Occipital lobe (tissue), 2 donors: ENCODE data around the gene ITPR1. TPM values are rescaled to one million over a fixed set of nuclear protein-coding genes. Genes with fewer than 3 reads are reported as not detected.
"Not testable (repeated sequence)": the region's sequence is repeated elsewhere in the genome, so short reads cannot be mapped to it uniquely, and the experiment has no call there.

Experiments used
- DNase-seq: peaks from one replicate; lab custom pipeline; 2025; lab: John Stamatoyannopoulos, UW
- total RNA-seq: library from RNA; depleted of rRNA; stranded (reverse); fragments of >200 nt; gene quantifications from one replicate; pipeline ENCODE4 v1.2.3, GENCODE V29; 2014

ITPR1 gene
- total RNA-seq, 1 donor from 2014 or later, result 136 TPM

DNA sequence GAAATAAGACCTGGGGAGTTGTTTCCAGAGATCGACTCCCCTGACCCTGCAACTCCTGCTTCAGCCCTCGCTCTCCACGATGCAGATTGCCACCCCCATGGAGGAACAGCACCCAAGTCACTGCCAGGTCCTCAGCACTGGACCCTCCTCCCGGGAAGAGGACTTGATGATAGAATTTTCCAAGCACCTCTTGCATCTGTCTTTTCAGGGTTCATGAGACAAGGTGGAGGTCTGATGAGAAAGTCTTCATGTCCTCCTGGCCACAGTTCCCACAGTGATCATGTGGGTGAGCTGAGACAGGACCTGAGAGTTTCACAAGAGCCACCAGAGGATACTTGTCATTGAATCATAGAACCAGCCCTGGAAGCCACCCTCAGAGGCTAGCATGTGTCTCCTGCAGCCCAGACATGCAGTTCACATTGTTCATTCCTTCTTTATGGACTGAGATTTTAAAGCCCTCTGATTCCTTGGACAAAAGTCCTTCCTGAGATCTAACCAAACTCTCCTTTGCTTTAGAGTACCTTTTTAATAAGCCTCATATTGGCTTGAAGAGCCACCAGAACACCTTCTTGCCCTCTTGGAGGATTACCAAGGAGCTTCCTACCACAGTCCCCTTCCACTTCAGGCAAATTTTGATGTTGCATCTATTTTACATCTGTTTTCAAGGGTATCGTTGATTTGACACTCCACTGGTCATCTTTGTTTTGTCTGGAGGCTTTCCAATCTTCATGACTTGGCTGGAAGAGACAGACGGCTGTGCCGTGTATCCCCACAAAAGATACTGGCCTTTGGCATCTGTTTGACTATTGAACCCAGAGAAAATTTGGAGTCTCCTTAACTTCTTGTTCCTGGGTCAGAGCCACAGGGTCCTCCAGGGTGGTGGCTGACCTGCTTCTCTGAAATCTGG is 261.3 kb downstream of the ITPR1 start:
- DNase-seq, result no peak

GRCh38 chr3:4755566-4755965 is 262.4 kb downstream of the ITPR1 start:
- DNase-seq, result no peak

DNA sequence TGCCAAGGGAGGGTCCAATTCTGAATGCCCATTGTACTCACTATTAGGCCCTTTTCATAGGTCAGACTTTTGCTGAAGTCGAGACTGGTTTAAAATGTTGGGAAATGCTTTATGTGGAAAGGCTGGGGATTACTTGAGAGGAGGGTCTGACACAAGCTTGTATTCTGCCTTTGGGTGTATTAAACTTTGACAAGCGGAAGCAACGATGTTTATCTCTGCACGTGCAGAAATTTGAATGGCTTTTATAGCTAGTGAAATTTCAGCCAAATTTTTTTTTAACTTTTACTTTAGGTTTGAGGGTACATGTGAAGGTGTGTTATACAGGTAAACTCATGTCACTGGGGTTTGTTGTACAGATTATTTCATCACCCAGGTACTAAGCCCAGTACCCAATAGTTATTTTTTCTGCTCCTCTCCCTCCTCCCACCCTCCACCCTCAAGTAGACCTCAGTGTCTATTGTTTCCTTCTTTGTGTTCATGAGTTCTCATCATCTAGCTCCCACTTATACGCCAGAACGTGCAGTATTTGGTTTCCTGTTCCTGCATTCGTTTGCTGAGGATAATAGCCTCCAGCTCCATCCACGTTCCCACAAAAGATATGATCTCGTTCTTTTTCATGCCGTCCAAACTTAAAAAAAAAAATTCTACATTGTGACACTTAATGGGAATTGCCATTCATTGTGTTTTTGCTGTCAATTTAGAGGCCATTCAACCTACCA is 263.1 kb downstream of the ITPR1 start:
- DNase-seq, result no peak

GRCh38 chr3:4756855-4757574 is 263.9 kb downstream of the ITPR1 start:
- DNase-seq, result no peak

- no peak for DNase-seq
These were observed 264.6 kb downstream of the ITPR1 start for GRCh38 chr3:4757575-4758248.

DNA sequence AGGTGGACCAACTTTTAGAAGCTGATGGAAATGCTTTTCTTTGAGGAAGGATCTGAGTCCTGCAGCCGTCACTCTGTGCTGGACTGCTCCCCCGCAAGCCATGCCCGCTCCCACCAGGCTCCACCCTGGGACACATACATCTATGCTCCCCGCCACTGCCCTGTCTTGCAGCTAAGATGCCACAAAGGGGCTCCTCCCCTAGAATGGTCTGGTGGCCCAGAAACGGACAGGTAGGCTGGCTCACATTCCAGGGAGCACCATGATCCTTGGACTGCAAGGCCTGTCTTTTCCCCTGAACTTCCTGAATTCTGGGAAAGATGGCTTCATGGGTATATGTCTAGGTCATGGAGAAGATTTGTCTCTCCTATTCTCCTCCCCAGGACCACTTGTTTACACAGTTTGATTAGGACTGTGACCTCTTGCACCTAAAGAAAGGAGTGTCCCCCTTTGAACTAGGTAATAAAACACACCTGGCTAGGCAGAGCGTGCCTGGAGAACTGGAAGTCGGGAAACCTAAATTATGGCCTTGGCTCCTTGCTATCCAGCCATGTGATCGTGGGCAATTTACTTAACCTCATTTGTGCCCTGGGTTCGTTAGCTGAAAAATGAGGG is 265.2 kb downstream of the ITPR1 start:
- no peak for DNase-seq

DNA sequence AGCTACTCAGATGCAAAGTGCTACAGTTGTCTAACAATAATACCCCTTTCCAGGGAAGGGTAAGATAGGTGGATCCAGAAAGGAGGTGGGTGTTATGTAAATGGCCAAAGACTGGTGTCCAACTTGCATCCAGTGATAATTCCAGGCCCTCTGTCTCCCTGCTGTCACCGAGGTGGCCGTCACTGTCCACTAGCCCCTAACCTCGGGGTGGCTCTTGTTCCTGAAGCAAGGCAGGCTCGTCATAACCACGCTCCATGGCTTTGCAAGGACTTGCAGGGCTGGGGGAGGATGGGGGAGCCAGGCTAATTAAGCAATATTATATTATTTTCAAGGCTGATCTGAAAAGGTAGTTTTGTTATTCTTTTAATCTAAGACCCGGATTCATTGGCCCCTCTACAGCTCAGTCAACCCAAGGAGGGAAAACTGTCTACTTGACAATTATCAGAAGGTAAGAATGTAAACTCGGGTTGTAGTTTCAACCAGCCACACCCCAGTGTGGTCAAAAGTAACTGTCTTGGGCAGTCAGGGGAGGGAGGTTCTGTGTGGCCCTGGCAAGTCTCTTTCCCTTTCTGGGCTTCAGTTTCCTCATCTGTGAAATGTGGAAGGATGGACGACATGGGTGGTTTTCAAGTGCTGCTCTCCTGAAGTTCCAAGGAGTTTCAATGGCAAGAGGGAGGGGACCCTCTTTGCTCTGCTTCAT is 266.0 kb downstream of the ITPR1 start:
- no peak for DNase-seq

GRCh38 chr3:4759689-4760312 is 266.7 kb downstream of the ITPR1 start:
- DNase-seq, result no peak

GRCh38 chr3:4761759-4762158 is 268.6 kb downstream of the ITPR1 start:
- no peak for DNase-seq

GRCh38 chr3:4762481-4763230 is 269.5 kb downstream of the ITPR1 start:
- not testable (repeated sequence) for DNase-seq

DNA sequence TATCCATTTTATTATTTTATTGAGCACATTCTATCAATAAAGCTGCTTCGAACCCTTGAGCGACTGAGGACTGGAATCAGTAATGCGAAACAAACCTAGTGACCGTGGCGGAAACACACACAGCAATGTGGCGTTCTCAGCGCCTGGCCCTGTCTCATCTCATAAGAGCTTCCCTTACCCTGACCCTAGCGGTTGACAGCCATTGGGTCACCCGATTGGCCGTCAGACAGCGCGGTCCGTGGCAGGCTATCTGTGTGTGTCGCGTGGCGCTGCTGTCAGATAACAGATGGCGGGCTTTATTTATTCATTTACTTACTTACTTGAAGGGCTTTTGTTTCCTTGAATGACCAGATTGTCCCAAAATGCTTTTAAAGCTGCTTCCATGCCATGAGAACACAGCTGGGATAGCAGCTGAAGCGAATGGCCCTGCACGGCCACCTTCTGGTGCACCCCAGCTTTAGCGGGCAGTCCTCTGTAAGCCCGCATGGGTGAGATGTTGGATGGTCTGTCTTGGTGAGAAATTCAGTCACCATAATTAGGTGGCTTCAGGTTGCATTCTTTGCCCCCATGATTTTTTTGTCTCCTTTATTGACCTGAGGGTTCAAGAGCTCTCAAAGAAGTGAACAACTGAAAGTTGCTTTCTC is 270.6 kb downstream of the ITPR1 start:
- DNase-seq, result no peak

DNA sequence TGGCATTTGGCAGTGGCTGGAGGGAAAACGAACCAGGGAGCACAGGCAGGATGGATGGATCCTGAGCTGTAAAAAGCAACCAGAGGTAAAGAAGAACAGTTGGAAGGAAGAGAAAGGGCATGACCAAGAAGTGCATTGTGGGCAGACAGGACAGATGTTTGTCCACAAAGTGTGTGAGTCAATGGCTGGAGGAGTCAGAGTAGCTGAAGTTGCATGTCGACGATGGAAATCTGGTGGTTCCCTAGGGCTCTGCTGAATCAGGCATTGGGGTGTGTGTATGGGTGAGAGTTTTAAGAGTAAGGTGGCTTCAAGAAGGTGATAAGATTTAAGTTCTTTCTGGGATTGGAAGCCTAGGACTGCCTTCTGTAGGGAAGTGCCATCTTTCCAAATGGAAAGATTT is 272.1 kb downstream of the ITPR1 start:
- no peak for DNase-seq

- no peak for DNase-seq
These were observed 273.1 kb downstream of the ITPR1 start for GRCh38 chr3:4766263-4766662.

- no peak for DNase-seq
These were observed 273.8 kb downstream of the ITPR1 start for GRCh38 chr3:4766716-4767499.

- DNase-seq, result no peak
These were observed 274.9 kb downstream of the ITPR1 start for GRCh38 chr3:4768021-4768420.

DNA sequence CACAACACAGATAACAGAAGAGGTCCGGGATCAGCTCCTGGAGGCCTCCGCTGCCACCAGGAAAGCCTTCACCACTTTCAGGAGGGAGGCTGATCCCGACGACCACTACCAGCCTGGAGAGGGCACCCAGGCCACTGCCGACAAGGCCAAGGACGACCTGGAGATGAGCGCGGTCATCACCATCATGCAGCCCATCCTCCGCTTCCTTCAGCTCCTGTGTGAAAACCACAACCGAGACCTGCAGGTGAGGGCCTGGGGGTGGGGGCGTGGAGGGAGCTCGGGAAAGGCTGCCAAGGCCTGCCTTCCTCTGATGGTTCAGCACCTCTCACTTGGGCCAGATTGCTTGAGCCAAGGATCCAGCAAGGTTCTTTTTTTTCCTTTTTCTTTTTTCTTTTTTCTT is 275.4 kb downstream of the ITPR1 start:
- no peak for DNase-seq

DNA sequence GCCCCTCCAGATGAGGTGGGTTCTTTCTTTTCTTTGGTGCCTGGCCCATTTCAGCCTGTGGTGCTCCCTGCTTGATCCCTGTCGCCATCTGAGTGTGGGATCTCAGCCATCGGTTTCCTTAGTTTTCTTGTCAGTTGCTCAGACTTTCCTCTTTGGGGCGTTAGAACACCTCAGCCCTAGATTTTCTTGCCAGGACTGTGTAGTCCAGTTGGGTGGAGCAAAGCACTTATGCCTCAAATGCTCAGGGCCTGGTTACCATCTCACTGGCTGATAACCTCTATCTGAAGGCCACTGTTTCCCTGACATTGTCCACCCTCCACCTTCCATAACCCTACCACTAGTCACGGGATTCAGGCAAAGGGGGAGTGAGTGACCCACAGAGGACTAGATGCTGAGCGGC is 277.4 kb downstream of the ITPR1 start:
- DNase-seq, result no peak

GRCh38 chr3:4771243-4771642 is 278.1 kb downstream of the ITPR1 start:
- no peak for DNase-seq
